GM12865 (cell line): Measurements from ENCODE around the gene ATP6V0C.
"Not testable (repeated sequence)": the region's sequence is repeated elsewhere in the genome, so short reads cannot be mapped to it uniquely, and the experiment has no call there.

Source experiments
- DNase-seq: peaks from one replicate; pipeline ENCODE4 v3.0.0; 2010; ENCODE audit warnings: low read depth
- H3K4me3 ChIP-seq: 2 replicates; pipeline ENCODE4 v1.5.1; 2011; ENCODE audit warnings: mild to moderate bottlenecking, low read depth, low read length, control low read depth
- TF ChIP-seq, protein P1 (sequence below): IDR thresholded peaks from 2 replicates; pipeline ENCODE4 v1.5.1; 2011; ENCODE audit warnings: low read length, control low read depth, low read depth, inconsistent platforms; ENCODE audit not compliant: insufficient read depth; ENCODE audit errors: missing control alignments

ATP6V0C gene

DNA sequence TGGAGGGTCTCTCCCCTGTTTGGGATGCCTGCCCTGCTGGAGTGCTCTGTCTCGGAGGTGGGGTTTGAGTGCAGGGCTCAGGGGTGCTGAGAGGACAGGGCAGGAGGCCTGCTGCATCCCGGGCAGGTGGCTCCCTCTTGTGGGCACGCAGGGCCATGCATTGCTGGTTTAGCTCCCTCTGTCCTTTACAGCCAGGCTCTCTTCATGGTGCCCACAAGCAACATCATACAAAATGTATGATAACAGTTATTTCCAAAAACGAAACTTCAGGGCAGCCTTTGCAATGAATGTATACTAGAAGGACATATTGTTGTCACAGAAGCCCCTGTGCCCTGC, 47.0 kb downstream of the ATP6V0C start:
- H3K4me3 ChIP-seq, DNase-seq: not testable (repeated sequence)
- TF ChIP-seq, protein P1, sequence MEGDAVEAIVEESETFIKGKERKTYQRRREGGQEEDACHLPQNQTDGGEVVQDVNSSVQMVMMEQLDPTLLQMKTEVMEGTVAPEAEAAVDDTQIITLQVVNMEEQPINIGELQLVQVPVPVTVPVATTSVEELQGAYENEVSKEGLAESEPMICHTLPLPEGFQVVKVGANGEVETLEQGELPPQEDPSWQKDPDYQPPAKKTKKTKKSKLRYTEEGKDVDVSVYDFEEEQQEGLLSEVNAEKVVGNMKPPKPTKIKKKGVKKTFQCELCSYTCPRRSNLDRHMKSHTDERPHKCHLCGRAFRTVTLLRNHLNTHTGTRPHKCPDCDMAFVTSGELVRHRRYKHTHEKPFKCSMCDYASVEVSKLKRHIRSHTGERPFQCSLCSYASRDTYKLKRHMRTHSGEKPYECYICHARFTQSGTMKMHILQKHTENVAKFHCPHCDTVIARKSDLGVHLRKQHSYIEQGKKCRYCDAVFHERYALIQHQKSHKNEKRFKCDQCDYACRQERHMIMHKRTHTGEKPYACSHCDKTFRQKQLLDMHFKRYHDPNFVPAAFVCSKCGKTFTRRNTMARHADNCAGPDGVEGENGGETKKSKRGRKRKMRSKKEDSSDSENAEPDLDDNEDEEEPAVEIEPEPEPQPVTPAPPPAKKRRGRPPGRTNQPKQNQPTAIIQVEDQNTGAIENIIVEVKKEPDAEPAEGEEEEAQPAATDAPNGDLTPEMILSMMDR, result peak; percentile 32

DNA sequence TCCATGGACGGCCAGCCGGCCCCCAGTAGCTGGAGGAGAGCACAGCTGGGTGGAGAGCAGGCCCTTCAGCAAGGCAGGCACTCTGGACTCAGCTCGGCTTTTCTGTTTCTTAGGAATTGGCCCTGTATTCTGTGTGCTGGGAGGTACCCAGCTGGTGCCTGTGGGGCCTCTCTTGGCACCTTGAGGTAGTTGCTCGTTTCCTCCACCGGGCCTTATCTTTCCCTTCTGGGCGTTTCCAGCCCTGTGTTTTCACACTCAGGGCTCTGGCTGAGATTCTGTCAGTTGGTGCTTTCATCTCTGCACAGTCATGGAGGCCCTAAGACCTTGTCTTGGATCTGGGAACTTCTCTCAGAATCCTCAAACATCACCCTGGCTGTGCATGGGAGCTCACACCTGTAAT, 53.8 kb downstream of the ATP6V0C start:
- DNase-seq, H3K4me3 ChIP-seq: not testable (repeated sequence)

DNA sequence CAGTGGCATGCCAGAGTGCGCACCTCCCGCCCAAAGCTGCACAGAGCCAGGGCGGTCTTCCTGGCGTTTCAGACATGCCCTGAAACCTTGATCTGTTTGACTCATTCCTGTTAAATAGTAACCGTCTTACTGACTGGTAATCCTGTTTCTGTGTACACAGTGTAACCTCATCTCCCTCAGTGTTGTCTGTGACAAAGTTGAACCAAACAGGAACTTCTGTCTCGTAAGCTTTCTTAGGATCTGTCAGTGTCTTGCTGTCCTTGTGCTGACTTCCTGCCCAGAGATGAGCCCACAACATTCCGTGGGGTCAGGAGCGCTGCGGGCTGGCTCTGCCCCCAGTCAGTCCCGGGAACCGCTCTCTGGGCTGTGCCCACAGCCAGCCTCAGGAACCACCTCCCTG, 54.8 kb downstream of the ATP6V0C start:
- not testable (repeated sequence) for DNase-seq, H3K4me3 ChIP-seq
